ENCODE measurements around the gene FAM20C. TPM values are rescaled to one million over a fixed set of nuclear protein-coding genes. Genes with fewer than 3 reads are reported as not detected.

FAM20C gene
- total RNA-seq, 2 donors from 2014 or later = 13.7 to 19.9 TPM

DNA sequence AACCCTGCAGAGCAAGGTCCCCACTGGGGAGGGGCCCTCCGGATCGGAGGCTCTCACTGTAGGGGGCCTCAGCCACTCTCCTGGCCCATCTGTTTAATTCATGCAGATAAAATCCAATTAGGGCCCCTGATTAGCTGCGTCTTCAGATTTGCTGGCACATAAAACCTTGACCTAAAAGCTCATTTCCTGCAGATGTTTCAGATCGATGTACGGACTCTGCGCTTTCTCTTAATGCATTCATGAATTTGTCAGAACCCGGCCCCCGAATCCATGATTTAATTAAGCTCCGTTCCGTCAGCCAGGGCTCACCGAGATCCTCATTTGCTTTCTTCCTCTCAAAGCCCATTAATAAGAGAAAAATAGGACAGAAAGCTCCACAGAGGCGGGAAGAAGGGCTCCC lies 57.6 kb downstream of the FAM20C start:
- H3K27ac ChIP-seq = no peak overlapping the region
- TF ChIP-seq, protein P1, sequence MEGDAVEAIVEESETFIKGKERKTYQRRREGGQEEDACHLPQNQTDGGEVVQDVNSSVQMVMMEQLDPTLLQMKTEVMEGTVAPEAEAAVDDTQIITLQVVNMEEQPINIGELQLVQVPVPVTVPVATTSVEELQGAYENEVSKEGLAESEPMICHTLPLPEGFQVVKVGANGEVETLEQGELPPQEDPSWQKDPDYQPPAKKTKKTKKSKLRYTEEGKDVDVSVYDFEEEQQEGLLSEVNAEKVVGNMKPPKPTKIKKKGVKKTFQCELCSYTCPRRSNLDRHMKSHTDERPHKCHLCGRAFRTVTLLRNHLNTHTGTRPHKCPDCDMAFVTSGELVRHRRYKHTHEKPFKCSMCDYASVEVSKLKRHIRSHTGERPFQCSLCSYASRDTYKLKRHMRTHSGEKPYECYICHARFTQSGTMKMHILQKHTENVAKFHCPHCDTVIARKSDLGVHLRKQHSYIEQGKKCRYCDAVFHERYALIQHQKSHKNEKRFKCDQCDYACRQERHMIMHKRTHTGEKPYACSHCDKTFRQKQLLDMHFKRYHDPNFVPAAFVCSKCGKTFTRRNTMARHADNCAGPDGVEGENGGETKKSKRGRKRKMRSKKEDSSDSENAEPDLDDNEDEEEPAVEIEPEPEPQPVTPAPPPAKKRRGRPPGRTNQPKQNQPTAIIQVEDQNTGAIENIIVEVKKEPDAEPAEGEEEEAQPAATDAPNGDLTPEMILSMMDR (IDR thresholded peaks at IDR 0.05) = no peak
- H3K4me1 ChIP-seq = no peaks in the 10 kb centered on the region
- H3K27me3 ChIP-seq = no peaks in the 10 kb centered on the region
- DNase-seq (ENCODE audit: low spot score) = no peak
- H3K36me3 ChIP-seq = peaks cover 44% of the 10 kb centered on the region
- no peaks in the 10 kb centered on the region for H3K9me3 ChIP-seq
- H3K4me3 ChIP-seq = no peak overlapping the region

DNA sequence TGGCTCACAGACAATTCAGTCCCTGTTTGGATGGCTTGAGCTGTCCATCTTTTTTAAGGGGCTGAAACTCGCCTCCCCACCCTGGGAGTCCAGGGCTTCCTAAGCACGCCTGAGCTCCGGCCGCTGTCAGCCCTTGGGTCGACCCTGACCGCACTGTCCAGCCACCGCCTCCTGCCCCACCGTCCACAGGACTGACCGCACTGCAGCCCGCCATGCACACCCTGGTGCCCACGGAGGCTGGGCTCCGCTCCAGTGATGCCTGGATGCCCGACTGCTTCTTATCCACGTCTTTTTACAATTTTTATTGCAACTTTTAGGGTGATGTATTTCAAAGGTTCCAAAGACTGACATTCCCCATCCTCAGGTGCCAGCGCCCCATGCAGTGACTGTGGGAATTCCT lies 58.2 kb downstream of the FAM20C start:
- TF ChIP-seq, protein P1 (IDR thresholded peaks at IDR 0.05) = no peak
- Histone ChIP-seq H3K4me1 (no peaks in the 10 kb centered on the region), H3K27me3 (no peaks in the 10 kb centered on the region), H3K36me3 (peaks cover 44% of the 10 kb centered on the region), H3K4me3 (no peak overlapping the region), H3K9me3 (no peaks in the 10 kb centered on the region), H3K27ac (no peak overlapping the region)
- DNase-seq (ENCODE audit: low spot score) = no peak

DNA sequence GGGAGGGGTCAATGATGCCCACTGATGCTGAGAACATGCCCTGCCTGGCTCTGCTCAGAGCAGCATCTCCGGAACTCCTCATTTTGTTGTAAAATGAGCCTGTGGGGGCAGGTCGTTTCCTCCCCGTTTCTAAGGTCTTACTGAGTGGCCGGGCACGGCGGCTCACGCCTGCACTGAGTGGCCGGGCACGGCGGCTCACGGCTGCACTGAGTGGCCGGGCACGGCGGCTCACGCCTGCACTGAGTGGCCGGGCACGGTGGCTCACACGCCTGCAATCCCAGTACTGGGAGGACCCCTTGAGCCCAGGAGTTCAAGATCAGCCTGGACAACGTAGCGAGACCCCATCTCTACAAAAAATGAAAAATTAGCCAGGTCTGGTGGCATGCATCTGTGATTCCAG lies 58.6 kb downstream of the FAM20C start:
- DNase-seq (ENCODE audit: low spot score) = no peak

DNA sequence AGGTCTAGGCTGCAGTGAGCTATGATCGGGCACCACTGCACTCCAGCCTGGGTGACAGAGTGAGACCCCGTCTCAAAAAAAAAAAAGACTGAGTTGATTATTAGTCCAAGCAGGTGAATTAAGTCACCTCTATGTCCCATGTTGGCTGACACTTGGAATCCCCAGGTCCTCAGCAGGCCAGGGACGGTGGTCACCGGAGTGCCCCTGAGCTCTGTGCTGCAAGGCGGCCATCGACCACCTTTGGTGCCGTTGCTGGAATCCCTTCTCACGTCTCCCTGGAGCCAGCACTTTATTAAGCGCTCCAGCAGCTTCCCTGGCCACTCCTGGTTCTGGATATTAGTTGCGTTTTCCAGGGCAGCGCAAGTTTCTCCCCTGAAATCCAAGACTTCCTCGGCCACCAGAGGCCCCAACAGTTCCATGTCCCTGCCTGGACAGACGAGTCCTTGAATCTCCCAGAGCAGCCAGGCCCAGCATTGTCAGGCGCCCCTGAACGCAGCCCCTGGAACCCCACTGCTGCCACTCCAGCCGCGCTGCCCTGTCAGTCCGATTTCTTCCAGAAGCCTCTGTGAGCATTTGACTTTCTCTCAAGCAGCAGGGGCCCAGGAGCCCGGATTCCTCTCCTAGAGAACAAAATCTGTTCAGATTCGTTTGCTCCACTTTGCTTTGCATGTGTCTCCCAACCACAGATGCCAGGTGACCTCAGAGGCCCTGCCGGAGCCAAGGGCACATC lies 59.2 kb downstream of the FAM20C start:
- Histone ChIP-seq H3K27me3 (no peaks in the 10 kb centered on the region), H3K27ac (no peak overlapping the region), H3K36me3 (peaks cover 47% of the 10 kb centered on the region), H3K4me1 (no peaks in the 10 kb centered on the region), H3K9me3 (no peaks in the 10 kb centered on the region), H3K4me3 (no peak overlapping the region)
- TF ChIP-seq, protein P1 (IDR thresholded peaks at IDR 0.05) = no peak
- DNase-seq (ENCODE audit: low spot score) = no peak

More for the DNA sequence above, 58.6 kb downstream of the FAM20C start:
- peaks cover 44% of the 10 kb centered on the region for H3K36me3 ChIP-seq
- H3K27me3 ChIP-seq = no peaks in the 10 kb centered on the region
- H3K27ac ChIP-seq = no peak overlapping the region
- no peaks in the 10 kb centered on the region for H3K9me3 ChIP-seq
- H3K4me1 ChIP-seq = no peaks in the 10 kb centered on the region
- TF ChIP-seq, protein P1 (IDR thresholded peaks at IDR 0.05) = no peak
- no peak overlapping the region for H3K4me3 ChIP-seq

DNA sequence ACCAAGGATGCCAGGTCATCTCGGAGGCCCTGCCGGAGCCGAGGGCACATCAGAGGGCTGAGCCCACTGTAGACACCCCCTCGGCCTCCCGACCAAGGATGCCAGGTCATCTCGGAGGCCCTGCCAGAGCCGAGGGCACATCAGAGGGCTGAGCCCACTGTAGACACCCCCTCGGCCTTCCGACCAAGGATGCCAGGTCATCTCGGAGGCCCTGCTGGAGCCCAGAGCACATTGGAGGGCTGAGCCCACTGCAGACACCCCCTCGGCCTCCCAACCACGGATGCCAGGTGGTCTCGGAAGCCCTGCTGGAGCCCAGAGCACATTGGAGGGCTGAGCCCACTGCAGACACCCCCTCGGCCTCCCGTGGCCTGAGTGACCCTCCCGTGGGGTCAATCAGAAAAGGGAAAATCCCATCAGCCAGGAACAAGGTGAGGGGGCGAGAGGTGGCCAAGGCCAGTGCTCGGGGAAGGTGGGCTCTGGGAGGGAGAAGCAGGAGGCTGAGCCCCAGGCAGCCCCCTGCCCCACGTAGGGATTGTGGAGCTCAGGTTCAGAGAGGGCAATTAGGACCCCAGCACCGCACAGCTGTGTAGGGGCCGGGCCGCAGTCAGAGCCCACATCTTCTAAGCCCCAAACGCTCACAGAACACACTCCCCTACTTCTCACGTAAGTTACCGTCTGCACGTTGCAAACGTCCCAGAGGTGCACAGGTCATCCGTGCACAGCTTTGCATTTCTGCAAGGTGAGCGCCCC lies 60.0 kb downstream of the FAM20C start:
- Histone ChIP-seq H3K36me3 (peaks cover 54% of the 10 kb centered on the region), H3K27ac (no peak overlapping the region), H3K4me3 (no peak overlapping the region), H3K9me3 (no peaks in the 10 kb centered on the region), H3K4me1 (no peaks in the 10 kb centered on the region), H3K27me3 (no peaks in the 10 kb centered on the region)
- no peak for DNase-seq (ENCODE audit: low spot score)
- TF ChIP-seq, protein P1 (IDR thresholded peaks at IDR 0.05) = no peak
